Left lobe of liver (tissue), 2 donors: ENCODE results near the gene C10orf67. TPM values are rescaled to one million over a fixed set of nuclear protein-coding genes. Genes with fewer than 3 reads are reported as not detected.
"Not testable (repeated sequence)": the region's sequence is repeated elsewhere in the genome, so short reads cannot be mapped to it uniquely, and the experiment has no call there.

Source experiments
- ATAC-seq: fragments of 200-7000 bp; cut with Tn5 transposase; one replicate; pipeline ENCODE4 v1.9.1; 2020; ENCODE audit warnings: mild to moderate bottlenecking, moderate library complexity
- DNase-seq: peaks from one replicate; pipeline ENCODE4 v3.0.0-alpha.2; 2020; ENCODE audit warnings: low spot score
- total RNA-seq: library from RNA; stranded (reverse); gene quantifications from one replicate; pipeline ENCODE4 v1.2.1, GENCODE V29; 2021
- donor health status: DM: no; HTN: no; CAD: no; lungs with moderate emphysema.
- donor health status: DM: no; HTN: yes; CAD: no.

Gene C10orf67
- total RNA-seq: not detected

- DNase-seq: no peak
- ATAC-seq: peak; percentile 60
These were observed at the start of gene C10orf67 for GRCh38 chr10:23344241-23344841. Gene C10orf67 (minus strand): TSS chr10:23344797. CDS start chr10:23344774, 23 bp downstream.

GRCh38 chr10:23391821-23392220 is 47.2 kb upstream of the C10orf67 start:
- ATAC-seq (no peak), DNase-seq (no peak)

- DNase-seq: no peak
- ATAC-seq: no peak
These were observed 46.2 kb upstream of the C10orf67 start for GRCh38 chr10:23390809-23391208.

- not testable (repeated sequence) for ATAC-seq, DNase-seq
These were observed 45.8 kb upstream of the C10orf67 start for GRCh38 chr10:23390408-23390807.

- ATAC-seq, DNase-seq: not testable (repeated sequence)
These were observed 42.9 kb upstream of the C10orf67 start for GRCh38 chr10:23387516-23387915.

GRCh38 chr10:23386052-23386451 is 41.5 kb upstream of the C10orf67 start:
- no peak for ATAC-seq
- no peak for DNase-seq

GRCh38 chr10:23384364-23384763 is 39.8 kb upstream of the C10orf67 start:
- ATAC-seq: no peak
- DNase-seq: no peak

- ATAC-seq: no peak
- no peak for DNase-seq
These were observed 39.0 kb upstream of the C10orf67 start for GRCh38 chr10:23383637-23384036.

- no peak for ATAC-seq
- DNase-seq: no peak
These were observed 36.9 kb upstream of the C10orf67 start for GRCh38 chr10:23381298-23382040.

- no peak for ATAC-seq
These were observed 35.1 kb upstream of the C10orf67 start for GRCh38 chr10:23379686-23380085.

GRCh38 chr10:23376229-23376655 is 31.6 kb upstream of the C10orf67 start:
- ATAC-seq (peak; percentile 19), DNase-seq (no peak)

More at GRCh38 chr10:23379686-23380085, 35.1 kb upstream of the C10orf67 start:
- DNase-seq: no peak

- ATAC-seq (no peak), DNase-seq (no peak)
These were observed 30.8 kb upstream of the C10orf67 start for GRCh38 chr10:23375366-23375765.

GRCh38 chr10:23373156-23373555 is 28.6 kb upstream of the C10orf67 start:
- DNase-seq (no peak), ATAC-seq (no peak)

- DNase-seq: no peak
- no peak for ATAC-seq
These were observed 26.5 kb upstream of the C10orf67 start for GRCh38 chr10:23371073-23371472.

- ATAC-seq (no peak), DNase-seq (no peak)
These were observed 25.5 kb upstream of the C10orf67 start for GRCh38 chr10:23370106-23370505.

GRCh38 chr10:23368816-23369640 is 24.4 kb upstream of the C10orf67 start:
- no peak for DNase-seq

GRCh38 chr10:23367896-23368595 is 23.4 kb upstream of the C10orf67 start:
- DNase-seq (no peak), ATAC-seq (no peak)

More at GRCh38 chr10:23368816-23369640, 24.4 kb upstream of the C10orf67 start:
- ATAC-seq: no peak

- not testable (repeated sequence) for ATAC-seq, DNase-seq
These were observed 20.9 kb upstream of the C10orf67 start for GRCh38 chr10:23365417-23366030.

- ATAC-seq (no peak), DNase-seq (no peak)
These were observed 19.8 kb upstream of the C10orf67 start for GRCh38 chr10:23364378-23364777.

GRCh38 chr10:23363793-23364135 is 19.2 kb upstream of the C10orf67 start:
- ATAC-seq (no peak), DNase-seq (no peak)
